HUDEP-2 (cell line): Measurements from ENCODE around the gene FMO4.
"Not testable (repeated sequence)": the region's sequence is repeated elsewhere in the genome, so short reads cannot be mapped to it uniquely, and the experiment has no call there.

ENCODE experiments used
- DNase-seq, 76 experiments: peaks; one replicate each; lab custom pipeline; 2025; ENCODE audit not compliant: unreplicated experiment in 76 of 76; lab: John Stamatoyannopoulos, UW

FMO4 gene

DNA sequence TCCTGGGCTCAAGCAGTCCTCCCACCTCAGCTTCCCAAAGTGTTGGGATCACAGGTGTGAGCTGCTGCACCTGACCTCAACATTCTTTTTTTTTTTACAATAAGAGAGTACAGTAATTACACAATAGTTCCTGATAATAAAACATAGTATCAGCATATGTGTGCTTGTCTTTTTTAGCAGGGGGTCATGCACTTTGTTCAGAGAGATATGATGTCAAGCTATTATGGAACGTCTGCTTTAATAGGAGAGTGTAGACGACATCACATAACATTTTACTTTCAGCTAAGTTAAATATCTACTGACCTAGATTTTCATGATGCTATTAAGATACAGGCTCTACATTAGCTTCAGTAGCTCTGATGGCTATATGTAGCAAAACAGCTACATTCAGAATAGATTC, 70.5 kb downstream of the FMO4 start:
- DNase-seq: no peak

DNA sequence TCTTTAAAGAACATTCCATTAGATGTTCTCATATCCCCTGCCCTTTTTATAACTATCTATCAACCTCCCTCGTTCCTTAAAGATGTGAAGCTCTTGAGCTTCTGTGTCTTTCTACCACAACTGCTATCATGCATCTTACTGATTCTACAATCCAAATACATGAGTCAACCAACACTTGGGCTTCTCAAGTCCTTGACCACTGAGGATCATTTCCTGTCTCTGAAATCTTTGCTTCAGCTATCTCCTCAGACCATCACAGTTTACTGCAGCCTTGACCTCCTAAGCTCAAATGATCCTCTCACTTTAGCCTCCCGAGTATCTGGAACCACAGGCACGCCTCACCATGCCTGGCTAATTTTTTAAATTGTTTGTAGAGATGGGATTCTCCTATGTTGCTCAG, 75.2 kb downstream of the FMO4 start:
- no peak for DNase-seq

DNA sequence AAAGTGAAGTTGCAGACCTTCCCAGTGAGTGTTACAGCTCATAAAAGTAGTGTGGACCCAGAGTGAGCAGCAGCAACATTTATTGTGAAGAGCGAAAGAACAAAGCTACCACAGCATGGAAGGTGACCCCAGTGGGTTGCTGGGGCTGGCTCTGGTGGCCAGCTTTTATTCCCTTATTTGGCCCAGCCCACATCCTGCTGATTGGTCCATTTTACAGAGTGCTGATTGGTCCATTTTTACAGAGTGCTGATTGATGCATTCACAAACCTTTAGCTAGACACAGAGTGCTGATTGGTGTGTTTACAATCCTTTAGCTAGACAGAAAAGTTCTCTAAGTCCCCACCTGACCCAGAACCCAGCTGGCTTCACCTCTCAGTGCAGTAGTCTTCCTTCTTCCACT, 76.8 kb downstream of the FMO4 start:
- DNase-seq: not testable (repeated sequence)
